Measurements from ENCODE around the gene PRKG2.

DNA sequence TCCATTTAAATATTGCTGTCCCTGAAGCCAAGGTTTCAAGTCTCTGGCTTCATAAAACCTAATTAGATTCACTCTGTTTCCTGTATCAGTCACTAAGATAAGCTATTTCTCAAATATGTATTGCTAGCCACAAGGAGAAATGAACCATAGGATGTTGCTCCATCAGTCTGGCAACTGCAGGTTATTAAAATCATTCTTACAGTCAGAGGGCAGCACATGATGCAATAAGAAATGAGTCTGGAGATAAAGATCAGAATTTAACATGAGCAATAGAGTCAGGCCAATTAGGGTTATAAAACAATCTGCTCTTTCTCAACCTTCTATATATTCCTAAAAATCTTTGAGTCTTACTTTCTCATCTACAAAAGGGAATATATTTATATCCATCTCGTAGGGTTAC is 7.2 kb downstream of the PRKG2 start:
- TF ChIP-seq, protein P1, sequence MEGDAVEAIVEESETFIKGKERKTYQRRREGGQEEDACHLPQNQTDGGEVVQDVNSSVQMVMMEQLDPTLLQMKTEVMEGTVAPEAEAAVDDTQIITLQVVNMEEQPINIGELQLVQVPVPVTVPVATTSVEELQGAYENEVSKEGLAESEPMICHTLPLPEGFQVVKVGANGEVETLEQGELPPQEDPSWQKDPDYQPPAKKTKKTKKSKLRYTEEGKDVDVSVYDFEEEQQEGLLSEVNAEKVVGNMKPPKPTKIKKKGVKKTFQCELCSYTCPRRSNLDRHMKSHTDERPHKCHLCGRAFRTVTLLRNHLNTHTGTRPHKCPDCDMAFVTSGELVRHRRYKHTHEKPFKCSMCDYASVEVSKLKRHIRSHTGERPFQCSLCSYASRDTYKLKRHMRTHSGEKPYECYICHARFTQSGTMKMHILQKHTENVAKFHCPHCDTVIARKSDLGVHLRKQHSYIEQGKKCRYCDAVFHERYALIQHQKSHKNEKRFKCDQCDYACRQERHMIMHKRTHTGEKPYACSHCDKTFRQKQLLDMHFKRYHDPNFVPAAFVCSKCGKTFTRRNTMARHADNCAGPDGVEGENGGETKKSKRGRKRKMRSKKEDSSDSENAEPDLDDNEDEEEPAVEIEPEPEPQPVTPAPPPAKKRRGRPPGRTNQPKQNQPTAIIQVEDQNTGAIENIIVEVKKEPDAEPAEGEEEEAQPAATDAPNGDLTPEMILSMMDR (conservative IDR thresholded peaks at IDR 0.05; ENCODE audit: low read length): no peak
- no peak for TF ChIP-seq EZH2phosphoT487 (IDR thresholded peaks at IDR 0.05; ENCODE audit: borderline replicate concordance, low read depth, low read length)

All from OCI-LY7 (cell line).